HL-60 (cell line): ENCODE measurements around the gene FCHSD2.

Source experiments
- GABPA ChIP-seq: IDR thresholded peaks from 2 replicates; pipeline ENCODE4 v1.6.1; 2012; ENCODE audit warnings: low read depth
- POLR2AphosphoS5 ChIP-seq: IDR thresholded peaks from 2 replicates; pipeline ENCODE4 v1.6.1; 2012; ENCODE audit warnings: low read depth
- SPI1 ChIP-seq: IDR thresholded peaks from 2 replicates; pipeline ENCODE4 v1.6.1; 2012; ENCODE audit warnings: low read depth, mild to moderate bottlenecking, borderline replicate concordance
- TF ChIP-seq, protein P1 (sequence below): IDR thresholded peaks from one replicate; pipeline ENCODE4 v1.5.1; 2011; ENCODE audit warnings: low read length, control low read depth, inconsistent platforms; ENCODE audit not compliant: insufficient read depth
- TF ChIP-seq, protein P2 (sequence below): IDR thresholded peaks from 2 replicates; pipeline ENCODE4 v1.6.1; 2012; ENCODE audit warnings: low read depth; ENCODE audit not compliant: insufficient replicate concordance

DNA sequence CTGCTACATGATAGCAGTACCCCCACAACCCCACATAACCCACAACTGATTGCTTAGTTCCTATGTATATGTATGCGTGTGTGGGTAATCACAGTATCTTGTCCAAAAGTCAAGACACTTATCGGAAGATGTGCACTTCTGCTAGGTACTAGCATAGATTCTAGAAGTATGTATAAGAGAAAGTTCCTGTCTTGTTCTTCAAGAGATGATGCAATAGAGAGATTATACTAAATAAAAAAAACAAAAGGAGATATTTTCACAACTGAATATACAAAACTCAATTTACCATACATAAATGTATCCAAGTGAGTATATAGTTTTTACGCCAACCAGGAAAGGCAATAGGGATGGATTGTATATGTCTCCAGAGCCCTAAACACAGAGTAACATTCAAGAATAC is 112.0 kb downstream of the FCHSD2 start:
- TF ChIP-seq SPI1 (no peak), GABPA (no peak), POLR2AphosphoS5 (no peak)
- TF ChIP-seq, protein P1, sequence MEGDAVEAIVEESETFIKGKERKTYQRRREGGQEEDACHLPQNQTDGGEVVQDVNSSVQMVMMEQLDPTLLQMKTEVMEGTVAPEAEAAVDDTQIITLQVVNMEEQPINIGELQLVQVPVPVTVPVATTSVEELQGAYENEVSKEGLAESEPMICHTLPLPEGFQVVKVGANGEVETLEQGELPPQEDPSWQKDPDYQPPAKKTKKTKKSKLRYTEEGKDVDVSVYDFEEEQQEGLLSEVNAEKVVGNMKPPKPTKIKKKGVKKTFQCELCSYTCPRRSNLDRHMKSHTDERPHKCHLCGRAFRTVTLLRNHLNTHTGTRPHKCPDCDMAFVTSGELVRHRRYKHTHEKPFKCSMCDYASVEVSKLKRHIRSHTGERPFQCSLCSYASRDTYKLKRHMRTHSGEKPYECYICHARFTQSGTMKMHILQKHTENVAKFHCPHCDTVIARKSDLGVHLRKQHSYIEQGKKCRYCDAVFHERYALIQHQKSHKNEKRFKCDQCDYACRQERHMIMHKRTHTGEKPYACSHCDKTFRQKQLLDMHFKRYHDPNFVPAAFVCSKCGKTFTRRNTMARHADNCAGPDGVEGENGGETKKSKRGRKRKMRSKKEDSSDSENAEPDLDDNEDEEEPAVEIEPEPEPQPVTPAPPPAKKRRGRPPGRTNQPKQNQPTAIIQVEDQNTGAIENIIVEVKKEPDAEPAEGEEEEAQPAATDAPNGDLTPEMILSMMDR: no peak
- TF ChIP-seq, protein P2, sequence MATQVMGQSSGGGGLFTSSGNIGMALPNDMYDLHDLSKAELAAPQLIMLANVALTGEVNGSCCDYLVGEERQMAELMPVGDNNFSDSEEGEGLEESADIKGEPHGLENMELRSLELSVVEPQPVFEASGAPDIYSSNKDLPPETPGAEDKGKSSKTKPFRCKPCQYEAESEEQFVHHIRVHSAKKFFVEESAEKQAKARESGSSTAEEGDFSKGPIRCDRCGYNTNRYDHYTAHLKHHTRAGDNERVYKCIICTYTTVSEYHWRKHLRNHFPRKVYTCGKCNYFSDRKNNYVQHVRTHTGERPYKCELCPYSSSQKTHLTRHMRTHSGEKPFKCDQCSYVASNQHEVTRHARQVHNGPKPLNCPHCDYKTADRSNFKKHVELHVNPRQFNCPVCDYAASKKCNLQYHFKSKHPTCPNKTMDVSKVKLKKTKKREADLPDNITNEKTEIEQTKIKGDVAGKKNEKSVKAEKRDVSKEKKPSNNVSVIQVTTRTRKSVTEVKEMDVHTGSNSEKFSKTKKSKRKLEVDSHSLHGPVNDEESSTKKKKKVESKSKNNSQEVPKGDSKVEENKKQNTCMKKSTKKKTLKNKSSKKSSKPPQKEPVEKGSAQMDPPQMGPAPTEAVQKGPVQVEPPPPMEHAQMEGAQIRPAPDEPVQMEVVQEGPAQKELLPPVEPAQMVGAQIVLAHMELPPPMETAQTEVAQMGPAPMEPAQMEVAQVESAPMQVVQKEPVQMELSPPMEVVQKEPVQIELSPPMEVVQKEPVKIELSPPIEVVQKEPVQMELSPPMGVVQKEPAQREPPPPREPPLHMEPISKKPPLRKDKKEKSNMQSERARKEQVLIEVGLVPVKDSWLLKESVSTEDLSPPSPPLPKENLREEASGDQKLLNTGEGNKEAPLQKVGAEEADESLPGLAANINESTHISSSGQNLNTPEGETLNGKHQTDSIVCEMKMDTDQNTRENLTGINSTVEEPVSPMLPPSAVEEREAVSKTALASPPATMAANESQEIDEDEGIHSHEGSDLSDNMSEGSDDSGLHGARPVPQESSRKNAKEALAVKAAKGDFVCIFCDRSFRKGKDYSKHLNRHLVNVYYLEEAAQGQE: no peak
